ENCODE data around the gene NEDD4L. TPM values are rescaled to one million over a fixed set of nuclear protein-coding genes. Genes with fewer than 3 reads are reported as not detected.

The NEDD4L gene
- total RNA-seq, 1 donor, result 31.5 TPM

- no peak for DNase-seq (ENCODE audit: low read depth)
- no peak overlapping the region for H3K4me3 ChIP-seq (ENCODE audit: low read depth, low read length)
- TF ChIP-seq CTCF (IDR thresholded peaks at IDR 0.05; ENCODE audit: insufficient read depth, low read depth, low read length), result no peak
Measured at GRCh38 chr18:58411323-58411722, 367.3 kb downstream of the NEDD4L start.

- H3K4me3 ChIP-seq (ENCODE audit: low read depth, low read length), result no peak overlapping the region
- DNase-seq (ENCODE audit: low read depth), result no peak
- no peak for TF ChIP-seq CTCF (IDR thresholded peaks at IDR 0.05; ENCODE audit: insufficient read depth, low read depth, low read length)
Measured at GRCh38 chr18:58412844-58413666, 369.0 kb downstream of the NEDD4L start.

- no peak for DNase-seq (ENCODE audit: low read depth)
- no peak overlapping the region for H3K4me3 ChIP-seq (ENCODE audit: low read depth, low read length)
- TF ChIP-seq CTCF (IDR thresholded peaks at IDR 0.05; ENCODE audit: insufficient read depth, low read depth, low read length), result no peak
Measured at GRCh38 chr18:58413667-58414628, 369.9 kb downstream of the NEDD4L start.

- no peak overlapping the region for H3K4me3 ChIP-seq (ENCODE audit: low read depth, low read length)
- no peak for TF ChIP-seq CTCF (IDR thresholded peaks at IDR 0.05; ENCODE audit: insufficient read depth, low read depth, low read length)
- no peak for DNase-seq (ENCODE audit: low read depth)
Measured at GRCh38 chr18:58416014-58416703, 372.1 kb downstream of the NEDD4L start.

GRCh38 chr18:58416704-58417683 is 373.0 kb downstream of the NEDD4L start:
- TF ChIP-seq CTCF (IDR thresholded peaks at IDR 0.05; ENCODE audit: insufficient read depth, low read depth, low read length), result no peak
- DNase-seq (ENCODE audit: low read depth), result peak; percentile 41

More at GRCh38 chr18:58416704-58417683, 373.0 kb downstream of the NEDD4L start:
- no peak overlapping the region for H3K4me3 ChIP-seq (ENCODE audit: low read depth, low read length)

All from fibroblast of villous mesenchyme (primary cell).